NCI-H2171 treated with DMSO at 0.1 percent for 48 hours (cell line): ENCODE measurements around the gene DYRK4.
A peak's percentile ranks its signal among the peaks of the same experiment; 100 is the strongest.
"Not testable (repeated sequence)": the region's sequence is repeated elsewhere in the genome, so short reads cannot be mapped to it uniquely, and the experiment has no call there.

Source experiments
- DNase-seq: peaks from one replicate; lab custom pipeline; 2025; lab: John Stamatoyannopoulos, UW

The DYRK4 gene, protein sequence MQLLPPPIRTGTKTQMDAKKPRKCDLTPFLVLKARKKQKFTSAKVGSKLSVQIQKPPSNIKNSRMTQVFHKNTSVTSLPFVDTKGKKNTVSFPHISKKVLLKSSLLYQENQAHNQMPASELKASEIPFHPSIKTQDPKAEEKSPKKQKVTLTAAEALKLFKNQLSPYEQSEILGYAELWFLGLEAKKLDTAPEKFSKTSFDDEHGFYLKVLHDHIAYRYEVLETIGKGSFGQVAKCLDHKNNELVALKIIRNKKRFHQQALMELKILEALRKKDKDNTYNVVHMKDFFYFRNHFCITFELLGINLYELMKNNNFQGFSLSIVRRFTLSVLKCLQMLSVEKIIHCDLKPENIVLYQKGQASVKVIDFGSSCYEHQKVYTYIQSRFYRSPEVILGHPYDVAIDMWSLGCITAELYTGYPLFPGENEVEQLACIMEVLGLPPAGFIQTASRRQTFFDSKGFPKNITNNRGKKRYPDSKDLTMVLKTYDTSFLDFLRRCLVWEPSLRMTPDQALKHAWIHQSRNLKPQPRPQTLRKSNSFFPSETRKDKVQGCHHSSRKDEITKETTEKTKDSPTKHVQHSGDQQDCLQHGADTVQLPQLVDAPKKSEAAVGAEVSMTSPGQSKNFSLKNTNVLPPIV

GRCh38 chr12:4562034-4562657, at the start of gene DYRK4:
Gene DYRK4 (plus strand): TSS chr12:4562208. CDS start chr12:4562246, 38 bp downstream.
- DNase-seq, result no peak

- DNase-seq, result no peak
Measured at GRCh38 chr12:4518106-4518728, 43.8 kb upstream of the DYRK4 start.

DNA sequence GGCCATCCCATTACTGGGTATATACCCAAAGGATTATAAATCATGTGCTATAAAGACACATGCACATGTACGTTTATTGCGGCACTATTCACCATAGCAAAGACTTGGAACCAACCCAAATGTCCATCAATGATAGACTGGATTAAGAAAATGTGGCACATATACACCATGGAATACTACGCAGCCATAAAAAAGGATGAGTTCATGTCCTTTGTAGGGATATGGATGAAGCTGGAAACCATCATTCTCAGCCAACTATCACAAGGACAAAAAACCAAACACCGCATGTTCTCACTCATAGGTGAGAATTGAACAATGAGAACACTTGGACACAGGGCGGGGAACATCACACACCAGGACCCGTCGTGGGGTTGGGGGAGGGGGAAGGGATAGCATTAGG, 38.6 kb upstream of the DYRK4 start:
- not testable (repeated sequence) for DNase-seq

GRCh38 chr12:4526923-4527546, 35.0 kb upstream of the DYRK4 start:
- DNase-seq, result peak; percentile 40

DNA sequence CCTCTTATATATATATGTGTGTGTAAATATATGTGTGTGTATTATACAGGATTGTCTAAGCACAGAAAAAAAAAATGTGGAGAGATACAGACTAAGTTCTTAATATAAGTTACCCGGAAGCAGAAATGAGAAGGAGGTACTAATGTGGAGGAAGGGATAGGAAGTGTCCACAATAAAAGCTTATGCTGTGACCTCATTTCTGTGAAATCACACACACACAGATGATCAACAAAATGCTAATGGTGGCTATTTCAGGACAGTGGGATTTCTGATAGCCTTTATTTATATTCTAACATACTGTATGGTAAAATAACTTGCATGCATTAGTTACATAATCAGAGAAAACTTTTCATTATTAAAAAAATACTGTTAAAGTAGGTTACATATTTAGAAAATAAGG, 31.8 kb upstream of the DYRK4 start:
- no peak for DNase-seq

- no peak for DNase-seq
Measured at GRCh38 chr12:4530982-4531586, 30.9 kb upstream of the DYRK4 start.

DNA sequence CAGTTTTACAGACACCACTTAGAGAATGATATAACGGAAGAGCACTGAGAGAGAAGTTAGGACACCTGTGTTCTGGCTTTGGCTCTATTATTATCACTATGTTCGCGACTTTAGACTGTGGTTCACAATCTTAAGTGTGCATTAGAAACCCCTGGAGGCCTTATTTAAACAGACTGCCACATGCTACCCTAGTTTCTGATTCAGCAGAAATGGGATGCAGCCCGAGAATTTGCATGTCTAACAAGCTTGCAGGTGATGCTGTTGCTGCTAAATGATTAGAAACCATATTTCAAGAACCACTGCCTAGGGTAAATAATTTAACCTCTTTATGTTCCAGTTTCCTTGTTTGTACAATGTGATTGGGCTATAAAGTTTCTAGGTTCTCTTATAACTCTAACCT, 26.9 kb upstream of the DYRK4 start:
- DNase-seq, result peak; percentile 8

GRCh38 chr12:4535871-4536270, 26.1 kb upstream of the DYRK4 start:
- no peak for DNase-seq

DNA sequence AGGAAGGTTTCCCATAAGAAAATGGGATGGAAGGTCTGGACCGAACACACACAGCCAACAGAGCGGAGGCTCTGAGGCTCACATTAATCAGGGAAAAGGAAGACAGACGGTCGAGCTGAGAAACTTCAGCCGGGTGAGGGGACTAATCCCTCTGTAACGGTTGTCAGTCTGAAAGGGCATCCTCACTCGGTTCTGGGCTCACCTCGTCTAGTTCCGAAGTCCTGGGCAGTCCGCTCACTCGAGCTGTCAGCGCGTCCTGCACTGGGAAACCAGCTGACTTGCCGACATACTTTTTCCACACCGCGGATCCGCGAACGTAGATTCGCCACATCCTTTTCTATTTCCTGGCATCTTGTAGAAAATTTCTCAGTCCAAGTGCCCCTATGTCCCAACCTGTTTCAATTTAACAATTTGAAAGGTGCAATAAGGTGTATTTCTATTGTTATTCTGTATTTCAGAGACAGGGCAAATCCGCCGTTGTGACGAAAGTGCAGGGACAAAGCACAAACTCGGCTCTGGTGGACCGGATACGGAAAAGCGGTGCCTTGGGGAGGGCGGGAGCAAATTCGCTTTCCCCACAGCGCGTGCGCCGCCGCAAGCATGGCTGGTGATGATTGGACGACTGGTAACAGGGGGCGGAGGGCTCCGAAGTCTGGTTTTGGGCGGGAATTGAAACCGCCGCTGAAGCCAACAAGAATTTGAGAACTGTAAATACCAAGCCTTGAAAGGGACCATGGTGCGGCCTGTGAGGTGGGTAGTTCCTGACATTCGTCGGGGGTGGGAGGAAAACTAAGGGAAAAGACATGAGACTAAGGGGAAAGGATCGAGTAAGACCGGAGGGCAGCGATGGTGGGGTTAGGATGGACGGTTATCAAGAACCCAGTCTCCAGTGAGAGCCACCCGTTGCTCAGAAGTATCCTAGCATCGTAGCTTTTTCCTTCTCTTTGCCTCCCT, 23.5 kb upstream of the DYRK4 start, which contains the start of gene RAD51AP1:
Gene RAD51AP1, plus strand, starts transcription at position 684 of the 954 bp plus-strand sequence. Its CDS starts 50 bp downstream, at position 734.
- DNase-seq, result peak; percentile 98

- DNase-seq, result no peak
Measured at GRCh38 chr12:4539167-4539870, 22.7 kb upstream of the DYRK4 start.

DNA sequence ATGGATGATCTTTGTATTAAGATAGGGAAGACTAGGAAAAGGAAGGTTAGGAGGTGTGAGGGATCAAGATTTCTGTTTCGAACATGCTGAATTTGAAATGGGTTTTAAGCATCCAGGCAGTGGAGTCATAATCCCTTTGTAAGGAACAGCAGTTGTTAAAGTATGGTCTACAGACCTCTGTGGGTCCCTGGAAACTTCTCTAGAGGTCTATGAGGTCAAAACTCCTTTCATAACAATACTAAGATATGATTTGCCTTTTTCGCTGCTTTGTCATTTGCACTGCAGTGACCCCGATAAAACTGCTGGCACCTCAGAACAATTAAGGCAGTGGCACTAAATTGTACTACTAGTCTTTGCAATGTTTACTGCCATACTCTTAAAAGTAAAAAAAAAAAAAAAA, 21.8 kb upstream of the DYRK4 start:
- DNase-seq, result no peak

DNA sequence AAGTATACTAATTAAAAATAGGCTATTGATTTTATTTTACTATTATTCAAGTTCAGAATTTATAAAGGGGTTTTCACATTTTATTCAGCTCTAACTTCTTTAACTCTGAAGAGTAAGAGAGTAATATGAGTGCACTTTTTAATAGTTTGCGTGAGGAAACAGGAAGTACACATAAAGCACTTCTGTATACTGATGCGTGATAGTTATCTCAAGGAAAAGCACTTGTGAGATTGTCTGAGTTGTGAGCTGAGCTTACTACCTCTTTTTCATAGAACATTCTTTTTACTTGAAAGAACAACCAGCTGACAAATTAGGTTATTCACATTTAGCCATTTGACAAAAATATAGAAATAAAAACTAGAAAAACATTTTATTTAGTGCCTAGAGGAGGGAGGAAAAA, 21.4 kb upstream of the DYRK4 start:
- DNase-seq, result no peak

- no peak for DNase-seq
Measured at GRCh38 chr12:4545195-4545594, 16.8 kb upstream of the DYRK4 start.

- DNase-seq, result no peak
Measured at GRCh38 chr12:4552191-4552590, 9.8 kb upstream of the DYRK4 start.

DNA sequence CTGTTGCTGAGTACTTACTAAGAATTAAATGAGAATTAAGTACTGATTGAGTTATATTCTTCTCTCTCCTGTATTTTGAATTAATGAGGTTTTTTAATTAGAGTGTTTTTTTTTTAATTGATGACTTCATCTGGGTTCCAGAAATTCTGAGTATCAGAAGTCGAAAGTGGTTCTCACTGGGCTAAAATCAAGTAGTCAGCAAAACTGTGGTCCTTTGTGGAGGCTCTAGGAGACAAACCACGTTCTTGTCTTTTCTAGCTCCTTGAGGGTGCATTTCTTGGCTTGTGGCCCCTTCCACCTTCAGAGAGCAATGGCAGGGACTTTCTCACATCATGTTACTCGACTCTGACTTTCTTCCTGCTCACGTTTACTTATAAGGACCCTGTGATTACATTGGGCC, 8.1 kb upstream of the DYRK4 start:
- DNase-seq, result no peak

DNA sequence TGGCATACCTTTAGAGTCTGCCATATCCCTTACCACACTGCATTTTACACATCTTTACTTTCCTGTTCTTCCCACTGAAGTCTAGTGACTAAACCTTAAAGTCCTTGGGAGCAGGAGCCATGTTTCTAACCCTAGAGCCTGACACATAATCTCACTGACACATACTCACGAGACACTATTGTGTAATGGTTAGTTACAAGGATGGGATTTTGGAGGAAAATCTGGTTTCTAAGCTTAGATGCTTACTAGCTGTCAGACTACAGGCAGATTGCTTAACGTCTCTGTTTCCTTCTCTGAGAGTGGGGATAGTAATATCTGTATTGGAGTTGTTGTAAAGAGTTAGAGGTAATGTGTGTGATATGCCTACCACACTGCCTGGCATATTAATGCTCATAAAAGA, 6.2 kb upstream of the DYRK4 start:
- no peak for DNase-seq

DNA sequence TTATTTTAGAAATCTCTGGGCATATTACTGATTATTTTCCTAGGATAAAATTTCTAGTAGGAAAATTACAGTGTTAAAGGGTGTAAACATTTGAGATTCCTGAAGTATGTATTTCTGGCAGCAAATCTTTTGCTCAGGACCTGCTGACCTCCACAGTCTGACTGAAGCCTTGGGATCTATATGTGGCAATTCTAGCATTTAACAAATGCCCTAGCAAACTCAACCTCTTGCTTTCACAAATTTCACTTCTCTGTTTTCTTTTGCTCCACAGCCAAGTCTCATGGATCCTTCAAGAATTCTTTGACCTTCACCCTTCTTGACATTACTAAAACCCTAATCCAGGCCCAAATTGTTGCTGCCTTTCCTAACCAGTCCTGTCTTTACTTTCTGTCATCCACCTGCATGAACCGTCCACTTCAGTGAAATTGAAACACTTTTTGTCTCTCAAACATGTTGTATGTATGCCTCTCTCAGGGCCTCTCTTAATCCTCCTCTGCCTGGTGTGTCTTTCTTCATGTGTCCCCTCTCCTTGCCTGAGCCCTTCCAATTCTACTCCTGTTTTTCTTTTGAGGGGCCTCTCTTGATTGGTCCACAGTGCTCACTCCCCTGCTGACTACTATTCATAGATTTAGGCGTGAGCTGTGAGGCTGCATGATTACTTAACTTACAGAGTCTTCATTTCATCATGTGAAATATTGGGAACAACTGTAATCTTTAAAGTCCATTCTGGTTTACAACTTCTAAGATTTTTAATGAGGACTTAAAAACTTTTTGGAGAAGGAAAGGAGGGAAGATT, 5.1 kb upstream of the DYRK4 start:
- DNase-seq, result no peak

GRCh38 chr12:4557586-4557985, 4.4 kb upstream of the DYRK4 start:
- no peak for DNase-seq

DNA sequence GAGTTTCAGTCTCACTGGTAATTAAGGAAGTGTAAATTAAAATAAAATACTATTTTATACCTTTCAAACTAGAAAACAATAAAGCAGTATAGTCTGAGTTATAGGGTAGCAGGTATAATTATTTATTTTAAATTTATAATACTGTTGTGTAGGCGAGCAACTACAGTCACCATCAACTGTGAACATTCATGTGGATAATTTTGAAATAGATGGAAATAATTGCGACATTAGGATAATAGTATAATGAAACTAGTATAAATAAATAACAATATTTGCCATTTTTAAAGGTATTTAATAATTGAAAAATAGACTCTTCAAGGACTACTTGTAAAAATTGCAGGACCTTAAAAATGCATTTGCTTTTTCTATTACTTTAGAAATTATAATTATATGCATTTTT, 3.8 kb upstream of the DYRK4 start:
- no peak for DNase-seq
